HFF-Myc (cell line): Measurements from ENCODE around the gene MEPE.

Experiments used
- DNase-seq: peaks from one replicate; pipeline ENCODE4 v3.0.0-alpha.2; 2011; ENCODE audit warnings: low read depth; ENCODE audit errors: extremely low read depth
- H3K4me3 ChIP-seq: replicated peaks from 2 replicates; pipeline ENCODE4 v1.5.1; 2011; ENCODE audit warnings: low read depth, mild to moderate bottlenecking, control low read depth, low read length
- TF ChIP-seq, protein P1 (sequence below): IDR thresholded peaks from 2 replicates; pipeline ENCODE4 v1.5.1; 2012; ENCODE audit warnings: mild to moderate bottlenecking, low read depth, low read length, control low read depth; ENCODE audit errors: missing control alignments

Gene MEPE

DNA sequence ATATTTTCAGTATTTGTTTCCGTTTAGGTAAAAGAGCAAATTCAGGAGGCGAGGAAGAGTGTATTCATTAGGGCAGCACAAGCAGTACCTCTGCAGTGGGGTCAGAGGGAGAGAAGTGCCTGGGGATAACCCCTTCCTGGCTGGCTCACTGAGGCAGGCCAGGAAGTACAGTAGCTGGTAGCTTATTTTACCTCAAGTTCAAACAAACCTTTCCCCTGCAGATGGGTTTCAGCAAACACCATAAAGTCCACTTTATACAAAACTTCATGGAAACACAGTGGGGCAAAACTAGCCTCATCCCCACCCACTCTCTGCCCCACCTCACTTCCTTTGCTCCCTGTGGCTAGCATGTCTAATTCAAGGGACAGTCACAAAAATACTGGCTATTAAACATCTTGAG is 29.5 kb downstream of the MEPE start:
- TF ChIP-seq, protein P1, sequence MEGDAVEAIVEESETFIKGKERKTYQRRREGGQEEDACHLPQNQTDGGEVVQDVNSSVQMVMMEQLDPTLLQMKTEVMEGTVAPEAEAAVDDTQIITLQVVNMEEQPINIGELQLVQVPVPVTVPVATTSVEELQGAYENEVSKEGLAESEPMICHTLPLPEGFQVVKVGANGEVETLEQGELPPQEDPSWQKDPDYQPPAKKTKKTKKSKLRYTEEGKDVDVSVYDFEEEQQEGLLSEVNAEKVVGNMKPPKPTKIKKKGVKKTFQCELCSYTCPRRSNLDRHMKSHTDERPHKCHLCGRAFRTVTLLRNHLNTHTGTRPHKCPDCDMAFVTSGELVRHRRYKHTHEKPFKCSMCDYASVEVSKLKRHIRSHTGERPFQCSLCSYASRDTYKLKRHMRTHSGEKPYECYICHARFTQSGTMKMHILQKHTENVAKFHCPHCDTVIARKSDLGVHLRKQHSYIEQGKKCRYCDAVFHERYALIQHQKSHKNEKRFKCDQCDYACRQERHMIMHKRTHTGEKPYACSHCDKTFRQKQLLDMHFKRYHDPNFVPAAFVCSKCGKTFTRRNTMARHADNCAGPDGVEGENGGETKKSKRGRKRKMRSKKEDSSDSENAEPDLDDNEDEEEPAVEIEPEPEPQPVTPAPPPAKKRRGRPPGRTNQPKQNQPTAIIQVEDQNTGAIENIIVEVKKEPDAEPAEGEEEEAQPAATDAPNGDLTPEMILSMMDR: no peak
- H3K4me3 ChIP-seq: no peak overlapping the region
- no peak for DNase-seq

DNA sequence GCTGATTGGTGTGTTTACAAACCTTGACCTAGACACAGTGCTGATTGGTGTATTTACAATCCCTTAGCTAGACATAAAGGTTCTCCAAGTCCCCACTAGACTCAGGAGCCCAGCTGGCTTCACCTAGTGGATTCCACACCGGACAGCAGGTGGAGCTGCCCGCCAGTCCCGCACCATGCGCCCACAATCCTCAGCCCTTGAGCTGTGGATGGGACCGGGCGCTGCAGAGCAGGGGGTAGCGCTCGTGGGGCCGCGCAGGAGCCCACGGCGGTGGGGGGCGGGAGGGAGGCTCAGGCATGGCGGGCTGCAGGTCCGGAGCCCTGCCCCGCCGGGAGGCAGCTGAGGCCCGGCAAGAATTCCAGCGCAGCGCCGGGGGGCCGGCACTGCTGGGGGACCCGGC is 30.7 kb downstream of the MEPE start:
- DNase-seq: no peak
- TF ChIP-seq, protein P1: no peak
- no peak overlapping the region for H3K4me3 ChIP-seq

DNA sequence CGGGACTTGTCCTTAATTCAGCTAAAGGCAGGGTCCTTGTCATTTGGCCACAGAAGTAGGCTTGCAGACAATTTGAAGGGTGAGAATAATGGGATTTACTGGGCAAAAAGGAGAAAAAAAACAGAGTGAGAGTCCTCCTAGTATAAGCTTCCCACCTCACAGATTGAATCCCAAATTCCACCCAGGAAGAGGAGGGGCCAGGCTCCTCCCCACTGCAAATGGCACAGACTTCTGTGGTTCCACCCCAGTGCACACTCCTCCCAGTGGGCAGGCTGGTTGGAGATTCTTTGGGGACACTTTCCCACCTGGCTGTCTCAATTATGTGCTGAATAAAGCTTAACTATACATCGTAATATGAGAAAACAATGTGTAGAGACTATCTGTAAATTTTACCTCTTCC is 31.6 kb downstream of the MEPE start:
- TF ChIP-seq, protein P1: no peak
- no peak overlapping the region for H3K4me3 ChIP-seq
- DNase-seq: no peak

DNA sequence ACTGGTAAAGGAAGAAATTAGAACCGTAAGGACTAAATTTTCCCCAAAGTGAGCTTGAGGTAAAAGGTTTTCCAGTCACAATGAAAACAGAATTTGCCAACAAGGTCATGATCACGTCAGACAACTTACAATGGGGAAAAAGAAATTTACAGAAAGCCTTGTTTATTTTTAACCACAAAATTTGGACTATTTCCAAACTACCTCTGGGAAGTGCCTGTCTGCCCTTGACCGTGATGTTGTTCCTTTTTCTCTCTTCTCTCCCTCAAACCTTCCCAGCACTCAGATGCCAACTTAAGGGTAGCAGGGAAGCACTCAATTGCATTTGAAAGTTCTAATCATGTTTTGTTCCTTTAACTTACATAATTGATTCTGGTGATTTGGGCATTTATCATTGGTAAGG is 32.5 kb downstream of the MEPE start:
- TF ChIP-seq, protein P1: no peak
- no peak overlapping the region for H3K4me3 ChIP-seq
- no peak for DNase-seq

DNA sequence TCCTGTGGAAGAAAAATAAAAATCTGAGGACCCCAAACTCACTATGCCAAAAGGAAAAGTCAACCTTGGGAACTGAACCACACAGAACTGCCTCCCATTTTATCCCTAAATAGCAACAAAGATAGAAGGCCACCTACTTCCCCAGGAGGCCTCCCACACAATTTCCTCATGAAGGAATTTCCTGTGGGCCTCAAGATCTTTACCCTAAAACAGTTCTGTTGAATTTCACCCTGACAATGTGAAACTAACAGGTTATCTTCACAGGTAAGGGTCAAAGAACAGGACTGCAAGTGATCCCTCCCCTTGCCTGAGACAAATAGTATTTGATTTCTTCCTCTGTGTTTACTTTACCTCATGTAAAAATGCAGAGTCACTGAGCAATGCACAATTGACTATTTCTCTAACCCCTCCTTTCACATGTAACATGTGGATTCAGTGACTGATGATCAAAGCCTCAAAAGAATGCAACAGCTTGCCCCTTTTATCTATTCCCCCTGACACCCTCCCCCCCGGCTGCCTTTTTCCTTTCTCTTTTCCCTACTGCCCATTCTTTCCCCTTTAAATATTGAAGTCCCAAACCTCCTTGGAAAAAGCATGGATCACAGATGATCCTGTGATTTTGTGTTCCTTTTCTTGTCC is 33.3 kb downstream of the MEPE start:
- TF ChIP-seq, protein P1: no peak
- no peak overlapping the region for H3K4me3 ChIP-seq
- no peak for DNase-seq

DNA sequence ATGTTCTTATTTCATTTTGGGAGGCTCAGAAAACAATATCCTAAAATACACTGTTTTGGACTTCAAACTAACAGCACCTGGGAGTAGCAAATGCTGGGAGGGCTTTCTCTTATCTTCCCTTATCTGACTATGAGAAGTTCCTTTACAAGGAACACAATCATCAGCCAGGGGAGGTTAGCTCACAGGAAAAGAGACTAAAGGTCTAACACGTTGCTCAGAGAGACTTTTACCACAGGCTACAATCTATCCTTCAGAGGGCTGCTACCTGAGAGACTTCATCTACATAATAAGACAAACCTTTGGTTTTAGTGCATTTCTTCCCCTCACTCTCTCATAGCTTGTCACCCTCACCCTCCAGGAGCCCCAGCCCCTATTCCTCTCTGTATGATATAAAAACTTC is 35.8 kb downstream of the MEPE start:
- no peak for DNase-seq
- H3K4me3 ChIP-seq: no peak overlapping the region
- TF ChIP-seq, protein P1: no peak

DNA sequence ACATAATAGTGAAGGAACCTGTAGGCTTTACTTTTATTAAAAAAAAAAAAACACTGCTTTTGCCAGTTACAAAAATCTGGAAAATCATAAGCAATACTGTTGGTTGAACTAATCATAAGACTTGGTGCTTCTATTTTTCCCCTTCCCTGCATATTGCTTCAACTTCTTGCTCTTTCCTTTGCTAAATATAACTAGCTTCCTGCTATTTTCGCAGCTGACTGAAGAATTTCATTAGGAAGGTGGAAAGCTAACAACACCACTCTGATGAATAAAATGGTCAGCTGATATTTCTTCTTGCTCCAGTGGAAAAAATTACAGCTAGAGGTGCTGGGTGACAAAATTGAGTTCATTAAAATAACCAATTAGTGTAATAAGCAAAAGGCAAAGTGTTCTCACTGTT is 39.3 kb downstream of the MEPE start:
- H3K4me3 ChIP-seq: no peak overlapping the region
- TF ChIP-seq, protein P1: no peak
- DNase-seq: no peak
